ENCODE results near the gene SUFU.
"Not testable (repeated sequence)": the region's sequence is repeated elsewhere in the genome, so short reads cannot be mapped to it uniquely, and the experiment has no call there.

The SUFU gene

DNA sequence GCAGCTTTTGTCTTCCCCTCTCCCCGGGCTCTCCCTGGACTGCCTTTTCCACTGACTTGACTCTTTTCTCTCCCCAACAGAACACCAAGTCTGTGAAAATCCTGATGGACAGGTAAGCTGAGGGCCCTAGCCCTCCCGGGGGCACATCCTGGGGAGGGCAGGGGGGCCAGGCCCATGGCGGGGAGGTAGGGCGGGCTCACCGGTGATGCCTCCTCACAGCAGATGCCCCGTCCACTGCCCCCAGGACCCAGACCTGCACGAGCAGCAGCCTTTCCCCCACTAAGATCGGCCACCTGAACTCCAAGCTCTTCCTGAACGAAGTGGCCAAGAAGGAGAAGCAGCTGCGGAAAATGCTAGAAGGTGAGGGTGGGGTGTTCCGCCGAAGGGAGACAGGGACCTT lies 152.3 kb downstream of the SUFU start:
- no peak for DNase-seq

DNA sequence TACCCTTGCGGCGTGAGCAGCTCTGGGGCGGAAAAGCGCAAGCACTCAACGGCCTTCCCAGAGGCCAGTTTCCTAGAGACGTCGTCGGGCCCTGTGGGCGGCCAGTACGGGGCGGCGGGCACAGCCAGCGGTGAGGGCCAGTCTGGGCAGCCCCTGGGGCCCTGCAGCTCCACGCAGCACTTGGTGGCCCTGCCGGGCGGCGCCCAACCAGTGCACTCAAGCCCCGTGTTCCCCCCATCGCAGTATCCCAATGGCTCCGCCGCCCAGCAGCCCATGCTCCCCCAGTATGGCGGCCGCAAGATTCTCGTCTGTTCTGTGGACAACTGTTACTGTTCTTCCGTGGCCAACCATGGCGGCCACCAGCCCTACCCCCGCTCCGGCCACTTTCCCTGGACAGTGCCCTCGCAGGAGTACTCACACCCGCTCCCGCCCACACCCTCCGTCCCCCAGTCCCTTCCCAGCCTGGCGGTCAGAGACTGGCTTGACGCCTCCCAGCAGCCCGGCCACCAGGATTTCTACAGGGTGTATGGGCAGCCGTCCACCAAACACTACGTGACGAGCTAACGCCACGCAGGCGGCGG lies 153.1 kb downstream of the SUFU start:
- DNase-seq = no peak

DNA sequence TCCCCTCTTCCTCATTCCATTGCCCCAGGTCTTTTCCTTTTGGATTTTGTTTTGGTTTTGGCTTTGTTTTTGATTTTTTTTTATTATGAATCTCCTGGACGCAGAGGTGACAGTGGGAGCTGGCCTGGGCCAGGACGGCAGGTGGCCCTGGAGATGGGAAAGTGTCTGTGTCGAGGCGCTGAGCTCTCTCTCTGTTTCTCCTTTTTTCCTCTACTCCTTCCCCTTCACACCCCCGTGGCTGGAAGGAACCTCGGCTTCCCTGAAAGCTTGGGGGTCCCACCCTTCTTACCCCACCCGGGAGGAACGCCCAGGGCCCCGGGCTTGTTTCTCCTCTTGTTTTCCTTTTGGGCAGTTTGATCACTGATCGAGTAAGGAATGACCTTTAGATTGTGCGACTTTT lies 153.7 kb downstream of the SUFU start:
- DNase-seq = no peak

DNA sequence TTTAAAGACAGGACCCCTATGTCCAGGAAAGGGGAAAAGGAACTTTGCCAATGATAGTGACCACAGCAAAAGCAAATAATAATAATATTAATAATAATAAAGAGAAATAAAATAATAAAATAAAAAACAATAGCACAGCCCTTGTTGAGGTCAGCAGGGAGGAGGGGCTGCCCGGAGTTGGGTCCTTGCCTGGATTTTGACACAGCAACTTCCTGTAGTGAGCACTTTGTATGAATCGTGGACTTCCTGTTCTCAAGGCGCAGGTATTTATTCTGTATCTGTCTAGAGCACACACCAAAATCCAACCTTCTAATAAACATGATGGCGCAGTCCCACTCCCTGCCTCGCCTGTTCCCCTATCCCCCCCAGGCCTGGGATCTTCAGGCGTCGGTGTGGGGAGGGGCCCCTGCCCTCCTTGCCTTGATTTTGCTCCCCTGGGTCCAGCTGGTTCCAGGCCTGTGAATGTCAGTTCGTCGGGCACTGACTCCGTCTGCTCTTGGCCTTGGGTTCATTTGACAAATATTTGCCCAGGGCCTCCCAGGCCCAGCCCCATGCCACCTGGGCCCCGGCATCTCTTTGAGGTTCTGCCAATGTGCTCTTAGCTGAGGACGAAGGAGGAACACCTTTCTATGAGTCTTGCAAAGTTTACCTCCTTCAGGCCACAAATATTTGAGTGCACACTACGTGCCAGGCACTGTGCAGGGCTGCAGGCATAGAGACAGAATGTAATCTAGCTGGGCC lies 154.4 kb downstream of the SUFU start:
- no peak for DNase-seq

GRCh38 chr10:102658802-102659201 lies 155.0 kb downstream of the SUFU start:
- DNase-seq = no peak

DNA sequence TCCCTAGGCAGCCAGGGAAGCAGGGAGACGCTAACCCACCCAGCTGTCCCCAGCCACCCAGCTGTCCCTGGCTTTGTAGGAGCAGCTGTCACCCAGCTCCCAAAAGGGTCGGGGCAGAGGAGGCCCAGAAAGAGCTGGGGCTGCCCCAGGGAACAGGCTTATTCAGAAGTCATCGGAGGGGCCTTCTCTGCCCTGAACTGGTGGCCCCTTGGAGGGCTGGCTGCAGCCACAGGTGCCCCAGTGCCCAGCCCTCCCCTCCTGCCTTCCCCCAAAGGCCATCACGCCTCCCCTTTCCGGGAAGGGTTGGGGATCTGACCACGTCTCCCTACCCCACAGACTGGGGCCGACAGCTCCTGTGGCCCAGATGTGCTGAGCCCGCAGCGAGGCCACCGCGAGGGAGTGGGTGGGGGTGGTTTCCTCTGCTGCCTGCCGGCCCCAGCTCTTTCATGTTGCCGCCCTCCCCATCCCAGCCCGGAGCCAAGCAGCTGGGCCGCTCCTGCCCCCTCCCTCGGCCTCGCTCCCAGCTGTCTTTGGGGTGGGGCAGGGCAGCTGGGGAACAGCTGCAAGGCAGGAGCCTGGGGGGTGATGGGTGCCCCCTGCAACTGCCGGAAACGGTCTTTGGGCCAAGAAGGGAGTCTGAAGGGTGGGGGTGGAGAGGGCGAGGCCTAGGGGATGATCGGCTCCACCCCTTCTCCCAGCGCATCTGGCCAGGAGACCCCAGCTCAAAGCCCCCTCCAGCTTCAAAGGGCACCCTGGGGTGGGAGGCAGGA lies 157.3 kb downstream of the SUFU start:
- peak; percentile 52 for DNase-seq

DNA sequence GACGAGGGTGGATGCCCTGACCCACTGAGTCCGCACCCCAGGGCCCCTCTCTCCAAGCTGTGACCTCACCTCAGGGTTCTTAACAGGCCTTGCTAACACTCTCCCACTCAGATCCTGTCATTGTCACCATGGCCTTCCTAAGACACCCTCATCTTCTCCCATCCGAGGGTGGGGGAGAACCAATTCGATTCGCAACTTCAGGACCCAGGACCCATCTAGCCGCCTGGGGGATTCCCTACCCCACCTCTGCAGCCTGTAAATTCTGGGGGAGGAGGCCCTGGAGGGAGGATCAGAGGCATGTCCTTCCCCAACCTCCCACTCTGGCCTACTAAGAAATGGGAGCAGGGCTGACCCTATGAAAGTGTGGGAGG lies 157.9 kb downstream of the SUFU start:
- no peak for DNase-seq

DNA sequence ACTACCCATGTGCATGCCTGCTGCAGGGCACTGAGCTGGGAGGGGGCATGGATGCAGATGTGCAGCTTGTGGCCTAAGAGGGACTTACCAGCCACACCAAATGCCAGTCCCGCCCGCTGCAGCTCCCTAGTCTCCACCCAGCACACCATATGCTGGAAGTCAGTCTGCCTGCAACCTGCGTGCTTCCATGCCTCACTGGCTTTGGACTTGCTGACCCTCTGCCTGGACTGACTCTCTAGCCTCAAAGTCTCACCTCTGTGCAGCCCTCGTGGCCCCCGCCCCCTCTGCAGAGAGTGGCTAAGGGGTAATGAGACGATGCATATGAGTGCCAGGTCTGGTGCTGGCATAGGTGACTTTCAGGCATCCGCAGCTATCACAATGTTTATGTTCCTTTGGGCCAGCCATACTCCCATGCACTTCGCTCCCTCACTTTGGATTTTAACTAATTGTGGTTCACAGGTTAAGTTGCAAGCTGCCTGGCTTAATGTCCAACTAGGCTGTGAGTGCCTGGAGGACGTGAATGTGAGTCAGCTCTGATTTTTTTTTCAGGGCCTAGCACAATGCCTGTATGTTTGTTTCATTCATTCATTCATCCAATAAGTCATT lies 162.2 kb downstream of the SUFU start:
- no peak for DNase-seq

GRCh38 chr10:102667411-102667810 lies 163.6 kb downstream of the SUFU start:
- not testable (repeated sequence) for DNase-seq

DNA sequence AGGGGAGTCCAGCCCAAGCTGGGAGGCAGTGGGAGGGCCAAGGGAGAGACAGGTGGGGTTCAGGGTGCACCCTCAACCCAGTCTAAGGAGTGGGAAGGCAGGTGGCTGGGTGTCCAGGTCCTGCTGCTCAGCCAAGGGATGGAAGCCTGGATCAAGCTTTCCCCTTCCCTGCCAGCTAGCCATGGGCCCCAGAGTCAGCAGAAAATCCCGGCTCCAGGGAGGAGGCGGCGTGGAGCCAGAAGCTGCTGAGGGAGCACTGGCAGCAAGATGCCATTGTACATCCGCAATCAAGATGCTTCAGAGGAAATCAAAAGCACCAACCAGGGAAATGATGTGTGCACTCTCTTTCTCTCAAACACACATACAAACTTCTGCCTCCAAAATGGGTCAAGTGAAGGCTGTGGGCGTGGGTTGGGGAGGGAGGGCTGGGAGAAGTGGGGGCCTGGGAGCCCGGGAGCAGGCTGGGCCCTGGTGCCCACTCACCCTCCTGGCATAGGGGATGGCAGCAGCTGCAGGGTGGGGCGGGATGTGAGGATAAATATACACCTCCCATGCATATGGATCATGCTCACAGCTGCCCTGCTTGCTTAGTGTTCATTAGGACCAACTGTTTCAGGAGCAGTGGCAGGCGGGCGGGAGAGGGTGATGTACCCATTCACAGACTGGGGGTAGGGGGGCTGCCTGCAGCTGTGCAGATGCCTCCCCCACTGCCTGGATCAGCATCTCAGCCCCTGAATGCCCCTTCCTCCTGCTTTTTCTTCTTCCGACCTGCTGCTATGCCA lies 164.7 kb downstream of the SUFU start:
- no peak for DNase-seq

DNA sequence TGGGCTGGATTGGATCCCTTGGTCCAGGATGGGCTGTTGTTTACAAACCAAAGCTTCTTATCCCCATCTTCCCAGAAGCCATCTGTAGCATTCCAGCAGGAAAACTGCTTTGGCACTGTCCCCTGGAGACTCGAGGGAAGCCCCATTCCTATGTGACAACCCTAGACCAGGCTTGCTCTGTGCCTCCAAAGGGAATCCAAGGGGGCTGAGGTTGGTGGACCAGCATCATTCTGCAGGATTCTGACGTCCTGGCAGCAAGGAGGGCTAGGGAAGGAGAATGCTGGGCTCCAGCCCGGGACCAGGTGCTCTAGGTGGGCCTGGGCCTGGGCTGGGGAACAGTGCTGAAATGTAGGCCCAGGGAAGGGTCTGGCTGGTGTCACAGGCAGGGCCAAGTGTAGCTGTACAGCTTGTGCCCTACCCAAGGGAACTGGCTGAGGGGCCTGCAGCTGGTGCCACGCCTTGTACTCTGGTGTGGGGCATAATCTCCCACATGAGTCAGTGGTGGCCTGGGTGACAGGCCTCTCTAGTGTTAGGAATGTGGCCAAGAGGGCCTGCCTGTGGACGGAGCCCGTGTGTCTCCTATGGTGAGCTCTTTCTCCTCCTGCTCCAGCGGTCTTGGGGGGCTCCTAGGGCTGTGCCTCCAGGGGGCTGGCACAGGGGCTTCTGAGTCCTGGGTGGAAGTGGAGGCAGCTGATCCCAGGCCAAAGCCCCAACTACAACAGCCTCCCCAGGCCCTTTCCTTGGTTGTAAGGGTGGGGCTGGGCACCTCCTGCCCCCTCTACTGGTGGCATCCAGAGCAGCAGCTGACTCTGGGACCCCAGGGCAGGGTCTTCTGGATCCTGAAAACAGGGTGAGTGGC lies 165.7 kb downstream of the SUFU start:
- DNase-seq = no peak

DNA sequence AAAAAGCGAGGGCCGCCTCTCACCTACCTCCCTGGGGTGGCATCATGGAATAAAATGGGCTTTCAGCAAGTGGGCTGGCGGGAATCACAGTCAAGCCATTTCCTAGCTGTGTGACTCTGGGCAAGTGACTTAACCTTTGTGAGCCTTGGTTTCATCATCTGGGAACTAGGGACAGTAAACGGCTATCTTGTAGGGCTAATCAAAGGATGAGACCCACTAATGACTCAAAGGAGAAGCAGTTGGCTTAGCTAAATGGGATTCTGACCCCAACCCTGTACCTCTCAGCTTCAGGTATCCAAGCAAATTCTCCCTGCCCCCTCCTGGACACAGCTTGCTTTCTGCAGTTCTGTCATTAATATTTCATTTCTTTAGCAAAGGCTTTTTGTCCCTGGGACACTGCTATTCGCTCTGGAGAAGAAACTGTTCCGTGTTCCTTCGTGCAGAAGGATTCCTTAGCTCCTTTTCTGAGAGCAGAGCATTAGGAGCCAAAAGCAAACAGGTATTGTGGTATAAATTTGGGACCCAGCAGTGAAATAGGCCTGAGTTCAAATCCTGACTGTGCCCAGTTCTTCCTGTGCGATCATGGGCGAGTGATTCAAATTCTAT lies 166.4 kb downstream of the SUFU start:
- DNase-seq = no peak

DNA sequence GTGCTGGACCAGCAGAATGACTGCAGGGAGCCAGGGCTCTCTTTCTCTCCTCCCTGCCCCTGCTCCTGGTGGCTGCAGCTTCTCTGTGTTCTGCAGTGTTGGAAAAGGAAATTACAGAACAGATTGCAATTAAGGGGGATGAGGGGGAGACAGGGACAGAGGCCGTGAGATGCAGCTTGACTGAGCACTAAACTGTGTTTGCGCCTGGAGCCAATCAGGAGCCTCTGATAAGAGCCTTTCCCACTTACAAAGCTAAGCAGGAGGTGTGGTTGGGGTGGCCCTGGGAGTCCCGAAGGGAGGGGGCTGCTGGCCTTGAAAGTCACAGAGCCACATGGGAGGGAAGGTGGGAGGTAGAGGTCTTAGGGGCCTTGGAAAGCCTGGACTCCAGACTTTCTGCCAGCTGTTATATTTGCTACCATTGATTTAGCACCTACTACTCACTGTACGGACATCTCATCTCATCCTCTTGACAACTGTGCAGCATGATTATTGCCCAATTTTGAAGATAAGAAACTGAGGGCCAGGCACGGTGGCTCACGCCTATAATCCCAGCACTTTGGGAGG lies 167.2 kb downstream of the SUFU start:
- DNase-seq = no peak

DNA sequence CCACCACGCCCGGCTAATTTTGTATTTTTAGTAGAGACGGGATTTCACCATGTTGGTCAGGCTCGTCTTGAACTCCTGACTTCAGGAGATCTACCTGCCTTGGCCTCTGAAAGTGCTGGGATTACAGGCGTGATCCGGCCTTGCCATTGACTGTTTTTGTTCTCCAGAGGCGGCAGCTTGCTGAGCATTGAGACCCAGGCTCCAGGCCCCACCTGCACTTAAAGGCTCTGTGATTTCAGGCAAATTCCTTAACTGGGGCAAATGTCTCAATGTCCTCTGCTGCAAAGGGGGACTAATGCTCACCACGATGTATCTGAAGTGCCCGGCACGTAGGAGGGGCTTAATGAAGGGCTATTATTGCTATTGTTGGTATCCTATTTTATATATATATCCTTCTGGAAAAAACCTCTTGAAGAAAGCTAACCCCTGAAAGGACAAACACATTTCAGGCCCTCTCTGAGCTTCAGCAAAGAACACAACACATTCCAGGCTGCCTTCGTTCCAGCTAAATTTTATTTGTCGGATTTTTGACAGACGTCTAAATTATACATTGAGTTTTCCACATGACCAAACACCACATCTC lies 169.6 kb downstream of the SUFU start:
- no peak for DNase-seq

GRCh38 chr10:102673819-102674511 lies 170.2 kb downstream of the SUFU start:
- peak; percentile 14 for DNase-seq

DNA sequence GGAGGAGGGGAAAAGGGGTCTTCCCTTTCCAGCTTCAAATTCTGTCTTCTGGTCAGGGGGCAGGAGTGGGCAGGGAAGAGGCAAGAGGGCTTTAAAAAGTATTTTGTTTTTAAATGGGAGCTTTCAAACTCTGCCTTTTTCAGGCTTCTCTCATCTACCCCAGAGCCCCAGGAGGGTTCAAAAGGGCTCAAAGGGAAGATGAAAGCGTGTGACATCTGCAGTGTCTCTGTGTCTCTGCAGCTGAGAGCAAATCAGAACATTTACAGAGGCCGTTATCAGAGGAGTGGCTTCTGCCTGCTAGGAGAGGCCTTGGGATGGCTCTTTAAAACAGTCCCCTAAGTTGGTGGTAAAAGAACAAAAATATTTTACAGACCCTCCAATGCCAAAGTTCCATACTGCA lies 170.8 kb downstream of the SUFU start:
- DNase-seq = no peak

DNA sequence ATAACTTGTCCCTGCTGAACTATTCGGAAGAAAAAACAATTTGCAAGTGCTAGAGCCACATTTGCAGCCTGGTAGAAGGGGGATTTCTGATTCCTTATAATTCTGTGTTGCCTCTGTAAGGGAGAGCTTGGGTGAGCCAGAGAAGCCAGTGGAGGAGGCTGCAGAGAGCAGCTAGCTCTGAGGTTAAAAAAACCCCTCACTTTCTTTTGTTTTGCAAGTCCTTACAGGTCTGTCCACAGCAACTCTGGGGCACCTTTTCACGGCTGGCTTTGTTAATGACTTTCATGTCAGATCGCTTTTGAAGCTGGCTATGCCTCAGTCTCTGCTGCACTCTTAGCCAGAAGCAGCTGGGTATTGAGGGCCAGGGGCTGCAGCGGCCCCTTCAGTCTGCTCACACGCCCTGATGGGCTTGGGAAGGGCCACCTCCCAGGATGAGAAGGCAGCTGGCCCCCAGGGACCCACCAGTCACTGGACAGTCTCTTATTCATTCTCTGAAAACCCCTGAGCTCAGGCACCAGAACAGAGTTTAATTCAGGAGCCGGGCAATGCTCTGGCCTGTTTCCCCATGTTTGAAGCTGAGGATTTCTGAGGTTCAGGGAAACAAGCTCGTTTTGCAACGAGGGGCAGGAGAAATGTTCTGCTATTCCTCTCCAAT lies 171.4 kb downstream of the SUFU start:
- no peak for DNase-seq

GRCh38 chr10:102675666-102676533 lies 172.1 kb downstream of the SUFU start:
- DNase-seq = peak; percentile 50

Data from GF-D8 (cell line).